HK-2 (cell line): ENCODE results near the gene TBC1D5.
"Not testable (repeated sequence)": the region's sequence is repeated elsewhere in the genome, so short reads cannot be mapped to it uniquely, and the experiment has no call there.

ENCODE experiments used
- DNase-seq: peaks from one replicate; pipeline ENCODE4 v3.0.0-alpha.2; 2018; ENCODE audit not compliant: unreplicated experiment

TBC1D5 gene

DNA sequence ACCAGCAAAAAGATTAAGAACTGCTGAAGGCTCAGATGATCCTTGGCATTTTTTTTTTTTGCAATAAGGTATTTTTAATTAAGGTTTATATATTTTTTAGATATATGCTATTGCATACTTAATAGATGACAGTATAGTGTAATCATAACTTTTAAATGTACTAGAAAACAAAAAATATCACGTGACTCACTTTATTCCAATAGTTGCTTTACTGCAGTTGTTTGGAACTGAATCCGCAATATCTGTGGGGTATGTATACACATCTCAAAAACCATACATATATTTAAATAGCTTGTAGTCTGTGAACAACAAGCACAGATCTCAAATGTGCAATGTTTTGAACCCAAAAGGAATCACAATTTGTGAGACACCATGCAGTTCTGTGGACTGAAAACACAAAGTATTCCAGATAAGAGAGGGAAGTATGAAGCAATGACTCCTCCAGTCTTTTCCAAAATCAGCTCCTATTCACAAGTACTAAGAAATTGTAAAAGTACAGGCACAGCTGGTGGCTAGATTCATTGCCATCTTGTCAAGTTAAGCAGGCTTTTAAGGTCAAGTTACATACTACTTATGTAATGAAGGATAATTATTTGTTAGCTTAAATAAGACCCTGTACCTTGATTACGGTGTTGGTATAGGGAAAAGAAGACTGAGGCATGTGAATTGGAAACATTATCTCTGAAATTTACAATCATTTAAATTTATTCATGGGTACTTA is 331.1 kb downstream of the TBC1D5 start:
- DNase-seq = no peak

DNA sequence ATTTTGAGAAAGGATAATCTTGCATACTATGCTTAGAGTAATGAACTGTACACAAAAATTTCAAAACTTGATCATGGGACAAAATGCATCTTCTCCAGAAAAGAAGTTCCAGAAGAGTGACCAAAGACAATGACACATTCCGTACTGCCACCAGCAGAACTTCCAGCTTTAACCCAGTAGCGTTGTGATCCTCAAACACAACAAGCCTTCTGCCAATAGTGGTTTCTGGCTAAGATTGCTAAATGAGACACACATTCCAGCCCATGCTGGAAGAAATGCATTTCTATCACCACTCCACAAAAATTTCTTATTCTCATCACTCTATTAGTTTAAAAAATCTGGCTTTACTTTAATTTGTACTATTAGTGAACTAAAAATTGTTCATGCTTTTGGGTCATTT is 334.9 kb downstream of the TBC1D5 start:
- DNase-seq = no peak

DNA sequence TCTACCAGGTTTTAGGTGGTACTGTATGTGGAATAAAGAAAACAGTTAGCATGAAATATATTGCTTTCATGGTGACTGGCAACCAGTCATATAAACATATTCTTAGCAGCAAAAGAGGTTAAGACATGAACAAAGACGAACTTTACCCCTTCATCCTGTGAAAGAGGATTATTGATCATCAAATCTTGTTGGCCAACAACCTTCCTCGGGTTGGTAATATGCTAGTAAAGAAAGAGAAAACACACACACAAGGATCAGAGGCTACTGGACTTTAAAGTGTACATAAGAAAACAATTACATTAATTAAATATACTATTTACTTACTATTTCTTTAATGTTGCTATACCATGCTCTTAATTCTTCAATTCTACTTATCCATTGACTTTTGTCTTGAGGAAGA is 337.9 kb downstream of the TBC1D5 start:
- DNase-seq = no peak

DNA sequence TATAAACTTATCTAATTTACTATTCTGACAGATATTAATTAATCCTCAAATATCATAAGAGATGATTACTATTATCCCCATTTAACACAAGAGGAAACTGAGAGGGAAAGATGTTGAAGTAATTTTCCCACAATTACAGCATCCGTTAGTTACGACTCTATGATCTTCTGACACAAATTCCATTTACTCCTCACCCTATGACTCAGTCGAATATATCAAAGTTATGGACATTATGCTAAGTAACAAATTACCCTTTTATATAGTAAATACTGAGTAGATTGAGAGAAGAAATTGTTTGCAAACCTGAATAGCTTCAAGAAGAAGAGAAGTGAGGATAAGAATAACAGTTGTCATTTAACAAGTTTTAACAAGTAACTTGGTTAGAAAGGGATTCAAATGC is 340.0 kb downstream of the TBC1D5 start:
- no peak for DNase-seq

DNA sequence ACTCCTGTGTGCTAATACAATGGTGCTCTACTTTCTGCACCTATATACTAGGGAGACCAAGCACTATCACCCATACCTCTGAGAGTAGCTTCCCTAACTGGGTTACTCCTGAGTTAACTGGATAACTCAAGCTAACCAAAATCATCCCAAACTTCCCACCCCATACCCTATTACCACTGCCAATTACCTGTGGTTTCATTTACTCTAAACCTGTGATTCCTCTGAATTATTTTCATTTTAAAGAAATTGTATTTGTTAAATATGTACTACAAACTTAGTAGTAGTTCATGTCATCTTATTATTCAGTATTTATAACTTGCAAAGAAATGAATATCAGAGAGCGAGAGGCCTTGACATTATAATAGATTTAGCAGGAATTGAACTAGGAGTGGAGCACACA is 340.5 kb downstream of the TBC1D5 start:
- no peak for DNase-seq

DNA sequence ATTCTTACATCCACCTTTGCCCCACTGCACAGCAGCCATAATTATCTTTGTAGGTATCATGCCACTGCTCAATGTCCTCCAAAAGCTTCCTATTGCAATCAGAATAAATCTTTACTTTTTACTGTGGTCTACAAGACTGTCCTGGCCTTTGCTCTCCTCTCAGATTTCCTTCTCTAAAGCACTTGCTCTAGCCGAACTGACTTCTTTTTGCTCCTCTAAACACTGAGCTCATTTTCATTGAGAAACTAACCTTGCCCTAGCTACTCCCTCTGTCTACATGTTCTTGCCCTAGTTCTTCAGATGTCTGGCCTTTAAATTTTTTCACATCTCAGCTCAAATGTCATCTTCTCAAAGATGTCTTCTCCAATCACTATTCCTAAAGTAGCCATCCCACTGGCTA is 342.8 kb downstream of the TBC1D5 start:
- no peak for DNase-seq

DNA sequence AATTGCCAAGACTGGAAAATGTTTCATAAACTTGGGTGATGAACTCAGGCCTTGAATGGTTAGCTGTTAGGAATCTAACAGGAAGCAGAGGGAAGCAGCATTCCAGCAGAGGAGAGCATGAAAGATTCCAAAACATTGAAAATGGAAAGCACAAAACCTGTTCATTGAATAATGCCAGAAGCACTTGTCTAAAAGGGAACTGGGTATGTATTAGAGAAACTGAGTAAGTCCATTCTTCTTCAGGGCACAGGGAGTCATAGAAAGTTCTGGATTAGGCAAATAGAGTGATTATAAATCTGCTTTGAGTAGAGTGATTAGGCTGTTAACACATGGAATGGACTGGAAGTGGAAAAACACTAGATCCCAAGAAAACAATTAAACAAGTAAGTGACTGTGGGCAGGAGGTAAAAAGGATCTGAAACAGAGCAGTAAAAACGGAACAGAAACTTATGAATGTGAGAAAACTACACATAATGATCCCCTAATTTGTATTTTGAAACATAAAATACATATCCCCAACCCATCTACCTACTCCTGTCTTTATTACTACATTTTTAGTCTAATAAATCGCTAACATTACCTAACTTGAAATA is 343.4 kb downstream of the TBC1D5 start:
- DNase-seq = no peak

DNA sequence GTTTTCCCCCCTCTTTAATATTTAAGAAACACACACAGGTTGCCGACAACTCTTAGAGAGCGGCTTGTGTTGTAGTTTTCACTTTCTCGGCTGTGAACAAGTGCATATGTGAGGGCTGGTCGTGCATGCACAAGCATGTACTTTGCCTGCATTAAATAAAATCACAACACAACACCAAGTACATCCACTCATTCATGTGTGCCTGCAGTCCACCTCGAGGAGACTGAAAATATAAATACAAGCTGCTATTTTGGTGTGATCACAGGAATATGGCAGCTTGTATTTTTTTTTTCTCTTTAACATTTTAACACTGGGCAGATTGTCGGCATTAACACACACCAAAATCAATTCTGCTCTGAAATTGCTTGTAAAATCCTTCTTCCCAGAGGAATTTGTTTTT is 346.4 kb downstream of the TBC1D5 start:
- no peak for DNase-seq

DNA sequence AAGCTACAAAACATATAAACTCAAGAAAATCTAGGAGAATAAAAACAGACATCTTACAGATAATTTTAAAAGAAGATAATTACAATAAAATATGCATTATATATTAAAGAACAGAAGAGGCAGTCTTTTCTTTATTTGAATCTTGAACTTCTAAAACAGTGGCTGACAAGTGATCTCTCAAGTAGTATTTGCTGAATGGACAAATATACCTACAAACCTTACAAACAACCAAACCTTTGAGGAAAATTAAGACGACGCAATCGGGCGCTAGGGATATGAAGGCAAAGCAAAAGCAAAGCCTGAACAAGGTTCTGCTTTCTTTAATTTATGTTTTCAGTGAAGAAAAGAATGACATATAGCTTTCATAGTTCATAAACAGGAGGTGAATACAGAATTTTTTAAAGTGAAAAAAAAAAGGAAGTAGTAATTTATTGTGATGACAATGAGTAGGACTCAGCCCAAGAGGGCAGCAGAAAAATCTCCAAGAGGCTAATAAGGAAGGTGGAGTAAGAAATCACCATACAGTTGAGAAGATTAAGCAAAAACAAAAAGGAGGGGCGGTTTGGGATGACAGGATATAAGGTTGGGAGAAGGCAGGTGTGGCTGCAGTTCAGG is 347.8 kb downstream of the TBC1D5 start:
- no peak for DNase-seq

DNA sequence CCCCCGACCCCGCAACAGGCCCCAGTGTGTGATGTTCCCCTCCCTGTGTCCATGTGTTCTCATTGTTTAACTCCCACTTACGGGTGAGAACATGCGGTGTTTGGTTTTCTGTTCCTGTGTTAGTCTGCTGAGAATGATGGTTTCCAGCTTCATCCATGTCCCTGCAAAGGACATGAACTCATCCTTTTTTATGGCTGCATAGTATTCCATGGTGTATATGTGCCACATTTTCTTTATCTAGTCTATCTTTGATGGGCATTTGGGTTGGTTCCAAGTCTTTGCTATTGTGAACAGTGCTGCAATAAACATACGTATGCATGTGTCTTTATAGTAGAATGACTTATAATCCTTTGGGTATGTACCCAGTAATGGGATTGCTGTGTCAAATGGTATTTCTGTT is 349.9 kb downstream of the TBC1D5 start:
- not testable (repeated sequence) for DNase-seq

DNA sequence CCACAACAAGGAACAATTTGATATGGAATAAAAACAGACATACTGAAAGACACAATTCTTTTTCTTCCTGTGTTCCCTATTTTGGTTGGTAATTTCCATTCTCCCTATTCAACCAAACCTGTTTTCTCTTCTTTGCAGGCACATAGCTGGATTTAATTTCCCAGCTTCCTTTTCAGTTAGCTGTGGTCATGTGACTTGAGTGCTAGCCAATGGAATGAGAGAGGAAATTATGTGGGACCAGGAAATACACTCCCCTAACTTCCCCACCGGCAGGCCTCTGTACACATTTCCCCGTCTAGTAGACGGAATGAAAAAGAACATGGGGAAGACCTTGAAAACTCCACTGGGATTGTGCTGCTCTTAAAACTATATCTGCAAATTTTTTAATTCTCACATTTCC is 351.6 kb downstream of the TBC1D5 start:
- no peak for DNase-seq

DNA sequence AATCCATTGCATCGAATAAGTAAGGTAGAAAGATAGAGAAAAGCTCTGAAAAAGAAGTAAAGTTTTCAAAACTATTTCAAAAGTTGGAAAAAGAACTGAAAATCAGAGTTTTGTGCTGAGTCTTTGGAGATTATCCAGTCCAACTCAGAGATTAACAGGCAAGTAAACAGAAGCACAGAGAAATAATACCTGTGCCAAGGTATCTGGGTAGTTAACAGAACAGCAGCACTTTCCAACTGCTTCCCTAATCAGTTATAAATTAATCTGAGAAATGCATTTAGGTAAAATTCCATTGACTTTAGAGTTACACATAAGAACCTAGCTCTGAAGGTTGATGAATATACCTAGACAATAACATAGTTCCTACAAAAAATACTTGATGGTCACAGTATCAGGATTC is 355.3 kb downstream of the TBC1D5 start:
- DNase-seq = no peak

DNA sequence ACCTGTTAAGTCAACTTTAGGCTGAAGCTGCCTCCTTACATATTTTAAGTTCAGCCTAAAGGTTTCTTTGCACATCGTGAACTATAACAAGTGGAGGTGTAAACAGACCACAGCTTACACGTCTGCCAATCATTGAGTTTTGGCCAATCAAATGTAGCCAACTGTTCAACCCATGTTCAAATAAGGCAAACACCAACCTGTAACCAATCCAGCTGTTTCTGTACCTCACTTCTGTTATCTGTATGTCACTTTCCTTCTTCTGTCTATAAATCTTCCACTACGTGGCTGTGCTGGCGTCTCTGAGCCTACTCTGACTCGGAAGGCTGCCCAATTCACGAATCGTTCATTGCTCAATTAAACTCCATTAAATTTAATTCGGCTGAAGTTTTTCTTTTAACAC is 356.0 kb downstream of the TBC1D5 start:
- no peak for DNase-seq

DNA sequence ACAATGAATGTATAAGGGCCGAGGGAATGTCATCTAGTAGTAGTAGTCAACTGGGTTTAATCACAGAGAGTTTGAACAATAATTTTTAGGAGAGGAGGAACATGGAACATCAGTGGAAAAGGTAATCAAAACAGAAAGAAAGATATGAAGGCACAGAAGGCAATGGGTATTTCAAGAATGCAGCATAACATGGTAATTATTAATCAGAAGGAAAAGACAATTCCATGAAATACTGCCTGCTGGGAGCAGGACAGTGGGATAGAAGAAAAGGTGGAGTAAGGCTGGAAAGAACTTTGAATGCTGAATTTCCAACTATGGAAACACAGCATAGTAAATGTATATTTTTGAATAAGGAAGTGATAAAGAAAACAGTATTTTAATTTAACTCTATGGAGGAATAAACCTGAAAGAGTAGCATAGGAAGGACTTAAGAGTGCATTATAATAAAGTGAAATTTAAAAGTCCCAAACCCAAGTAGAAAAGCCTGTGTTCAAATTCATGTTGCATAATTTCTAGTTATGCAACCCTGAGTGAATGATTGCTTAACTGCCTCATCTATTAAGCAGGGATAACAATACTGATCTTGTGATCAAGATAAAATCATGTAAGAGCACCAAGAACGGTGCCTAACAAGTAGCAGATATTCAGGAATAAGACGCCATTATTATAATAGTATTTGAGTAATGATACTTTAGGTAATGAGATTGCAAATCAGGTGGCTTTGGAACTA is 357.7 kb downstream of the TBC1D5 start:
- no peak for DNase-seq

DNA sequence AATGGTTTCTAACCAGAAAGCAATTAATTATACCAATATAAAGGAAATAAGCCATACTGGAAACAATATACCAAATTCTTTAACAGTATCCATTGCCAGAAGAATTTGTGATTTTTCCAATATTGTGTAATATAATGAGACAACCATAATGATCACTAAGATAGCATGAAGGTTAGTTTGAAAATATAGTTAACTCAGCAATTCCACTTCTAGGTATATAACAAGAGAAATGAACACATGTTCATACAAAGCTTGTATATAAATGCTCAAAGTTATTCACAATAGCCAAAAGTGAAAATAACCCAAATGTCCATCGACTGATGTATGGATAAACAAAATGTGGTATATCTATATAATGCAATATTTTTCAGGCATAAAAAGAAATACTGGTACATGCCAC is 369.1 kb downstream of the TBC1D5 start:
- DNase-seq = no peak

DNA sequence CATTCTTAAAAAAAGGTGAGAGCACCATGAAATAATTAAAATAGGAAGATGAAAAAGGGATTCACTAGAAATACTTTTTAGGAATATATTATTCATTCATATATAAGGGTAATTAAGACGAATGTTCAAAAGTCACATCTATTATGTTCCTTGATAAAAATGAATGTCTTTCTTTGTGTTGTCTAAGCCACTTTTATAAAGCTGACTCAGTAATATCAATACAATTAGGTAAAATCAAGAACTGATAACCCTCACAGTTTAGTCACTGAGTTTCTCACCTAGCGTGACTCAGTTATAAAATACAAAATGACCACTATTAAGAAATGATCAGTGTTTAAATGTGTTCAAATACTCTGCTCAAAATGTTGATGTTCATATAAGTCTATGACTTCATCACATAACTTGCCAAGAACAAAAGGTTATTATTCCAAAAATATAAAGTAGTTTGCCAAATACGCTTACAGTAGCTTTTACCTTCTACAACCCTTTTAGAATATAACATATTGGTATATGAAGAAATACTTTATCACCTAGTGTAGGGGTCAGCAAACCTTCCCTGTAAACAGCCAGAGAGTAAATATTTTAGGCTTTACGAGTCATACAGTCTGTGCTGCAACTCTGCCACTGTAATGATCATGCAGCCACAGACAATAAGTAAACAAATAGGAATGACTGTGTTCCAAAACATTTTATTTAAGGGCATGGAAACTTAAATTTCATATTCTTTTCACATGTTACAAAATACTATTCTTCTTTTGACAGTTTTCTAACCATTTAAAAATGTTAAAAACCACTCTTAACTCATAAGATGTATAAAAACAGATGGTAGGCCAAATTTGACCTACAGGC is 369.8 kb downstream of the TBC1D5 start:
- no peak for DNase-seq

DNA sequence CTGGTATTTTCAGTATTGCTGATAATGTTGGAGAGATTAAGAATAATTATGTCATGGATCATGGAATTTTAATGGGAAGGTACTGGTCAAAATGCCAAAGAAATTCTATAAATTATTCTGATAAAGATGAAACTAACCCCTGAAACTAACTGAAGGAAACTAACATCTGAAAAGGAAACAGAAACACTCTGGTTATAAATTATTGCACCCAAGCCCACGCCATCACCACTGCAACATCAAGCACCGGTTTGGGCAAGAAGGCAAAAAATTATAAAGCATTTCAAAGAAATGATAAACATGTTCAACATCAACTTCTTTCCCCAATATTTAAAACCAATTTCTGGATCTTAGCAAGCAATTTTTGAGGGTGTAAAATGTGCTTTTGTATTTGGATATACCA is 372.5 kb downstream of the TBC1D5 start:
- DNase-seq = no peak

DNA sequence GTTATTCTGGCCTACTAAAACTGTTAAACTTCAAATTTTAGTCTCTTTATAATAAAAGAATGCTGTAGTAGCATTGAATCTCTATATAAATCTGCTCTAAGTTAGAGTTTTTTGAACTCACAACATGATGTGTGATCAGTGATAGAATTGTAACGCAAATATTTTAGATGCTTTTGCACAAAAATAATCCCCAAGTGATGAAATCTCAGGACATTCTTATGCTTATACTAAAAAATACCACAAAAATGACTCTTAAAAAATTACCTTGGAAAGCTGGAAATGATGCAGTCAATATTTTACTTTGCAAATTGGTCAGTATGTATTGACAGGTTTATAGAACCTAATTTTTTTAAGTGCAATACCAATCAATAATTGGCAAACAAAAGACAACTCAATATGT is 375.3 kb downstream of the TBC1D5 start:
- no peak for DNase-seq

DNA sequence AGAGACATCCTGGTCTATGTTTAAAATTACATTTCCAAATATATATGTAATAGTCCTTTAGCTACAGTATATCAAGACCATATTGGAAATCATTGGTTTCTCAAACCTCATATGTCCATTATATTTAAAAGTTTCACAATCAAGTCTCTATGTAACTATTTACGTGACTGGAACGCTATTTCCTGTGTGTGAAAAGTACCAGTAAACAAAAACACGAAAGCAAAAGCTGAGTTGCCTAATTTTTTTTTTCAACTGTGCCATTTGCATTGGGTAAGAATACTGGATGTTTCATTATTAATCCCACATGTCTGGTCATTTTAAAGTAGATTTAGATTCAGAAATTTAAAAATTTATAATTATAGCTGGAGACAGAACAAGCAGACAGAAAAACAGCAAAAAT is 381.4 kb downstream of the TBC1D5 start:
- no peak for DNase-seq

DNA sequence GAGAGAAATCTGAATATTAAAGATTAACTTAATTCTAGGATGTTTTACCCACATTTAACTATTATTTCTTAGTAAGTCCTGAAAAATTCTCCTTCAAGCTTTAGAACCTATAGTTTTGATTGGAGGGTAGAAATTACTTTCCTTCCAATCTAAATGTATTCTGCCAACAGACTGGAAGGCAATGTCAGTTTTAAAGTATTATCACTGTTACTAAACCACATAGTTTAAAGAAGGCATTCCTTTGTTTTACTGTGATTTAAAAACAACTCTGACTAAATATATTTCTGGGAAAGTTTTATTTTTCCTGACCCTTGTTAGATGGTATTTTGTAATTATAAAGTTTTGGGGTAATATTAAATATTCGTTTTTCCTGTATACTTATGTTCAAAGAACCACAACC is 382.5 kb downstream of the TBC1D5 start:
- DNase-seq = no peak

DNA sequence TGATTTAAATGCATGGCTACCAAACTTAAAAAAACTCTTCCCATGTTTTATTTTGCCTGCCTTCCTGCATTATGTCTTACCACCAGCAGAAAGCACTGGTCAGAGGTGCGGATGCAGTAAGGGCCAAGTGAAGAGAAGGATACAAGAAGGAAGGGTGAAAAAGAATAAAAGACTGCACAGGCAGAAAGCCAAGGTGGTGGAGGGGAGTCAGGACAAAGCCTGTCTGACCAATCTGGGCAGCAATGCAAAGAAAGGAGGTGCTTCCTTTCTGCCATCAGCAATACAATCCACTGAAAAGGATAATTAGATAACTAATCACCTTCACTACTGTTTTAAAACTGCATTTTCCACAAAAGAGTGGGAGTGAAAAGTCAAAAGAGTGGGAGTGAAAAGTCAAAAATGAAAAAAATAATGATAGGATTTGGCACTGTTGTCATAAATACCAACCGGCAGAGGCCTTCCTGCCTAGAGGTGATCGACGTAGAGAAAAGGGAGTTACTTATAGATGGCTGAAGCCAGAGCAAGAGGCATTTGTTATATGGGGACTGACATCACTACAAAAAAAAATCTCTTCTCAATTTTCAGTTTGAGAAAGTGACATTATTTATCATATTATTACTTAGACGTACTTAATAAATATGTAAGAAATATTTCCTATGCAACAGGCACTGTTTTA is 385.3 kb downstream of the TBC1D5 start:
- no peak for DNase-seq
